Measurements from ENCODE around the gene FPR1.

DNA sequence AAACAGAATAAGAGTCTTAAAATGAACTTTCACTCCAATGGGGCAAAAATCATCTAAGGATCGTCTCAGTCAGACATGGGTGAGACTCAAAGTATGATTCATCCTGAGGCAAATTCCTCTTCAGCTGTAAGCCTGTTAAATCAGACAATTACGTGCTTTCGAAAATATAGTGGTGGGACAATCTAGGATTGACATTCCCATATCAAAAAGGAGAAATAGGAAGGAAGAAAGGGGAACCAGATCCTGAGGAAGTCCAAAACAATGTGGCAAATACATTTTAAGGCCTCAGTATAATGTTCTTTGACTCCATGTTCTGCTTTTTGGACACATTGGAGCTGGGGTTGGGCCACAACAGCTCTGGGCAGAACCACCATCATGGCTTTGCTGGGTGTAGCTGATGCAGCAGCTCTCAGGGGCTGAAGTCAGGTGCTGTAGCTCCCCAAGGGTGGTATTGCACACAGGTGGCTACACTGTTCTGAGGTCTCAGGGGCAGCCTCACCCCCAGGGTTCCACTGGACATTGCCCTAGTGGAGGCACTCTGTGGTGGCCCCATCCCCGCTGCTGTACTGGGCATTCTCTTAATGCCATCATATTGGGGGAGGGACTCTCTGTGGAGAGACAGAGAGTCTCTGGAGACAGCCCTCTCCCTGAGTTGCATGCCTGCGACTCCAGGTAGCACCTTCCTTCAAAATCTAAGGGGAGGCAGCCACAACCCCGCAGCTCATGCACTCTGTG, 37.5 kb upstream of the FPR1 start:
- TF ChIP-seq EZH2 (IDR thresholded peaks at IDR 0.05; ENCODE audit: insufficient read depth, poor library complexity, severe bottlenecking): no peak
- no peak for TF ChIP-seq EZH2phosphoT487 (IDR thresholded peaks at IDR 0.05; ENCODE audit: insufficient read depth, low read depth)

Data from GM23248 (cell line).